ENCODE results near the gene REXO1. TPM values are rescaled to one million over a fixed set of nuclear protein-coding genes. Genes with fewer than 3 reads are reported as not detected.

REXO1 gene
- total and polyA plus RNA-seq, 7 donors: 13.5 to 35.2 (median 20.3) TPM

- 89 to 93% (median 93%) methylated on average over 32 to 36 of the region's 36 CpGs for WGBS, 3 donors
- no peaks in the 10 kb centered on the region for H3K9me3 ChIP-seq
- peaks cover 5% of the 10 kb centered on the region for H3K4me1 ChIP-seq
- ATAC-seq (no peak), DNase-seq (no peak)
- H3K27ac ChIP-seq: no peak overlapping the region
- H3K27me3 ChIP-seq (ENCODE audit: insufficient read depth in 3 of 3, low read length in 2 of 3): no peaks in the 10 kb centered on the region
- H3K36me3 ChIP-seq (ENCODE audit: insufficient read depth in 1 of 2, low read depth in 1 of 2): peaks cover 5 to 92% of the 10 kb centered on the region in 2 donors
- TF ChIP-seq CTCF (IDR thresholded peaks at IDR 0.05): no peak
- intact Hi-C loops (cut with DNase I): loop anchor here in 1 of 2 donors (10.0 kb wide), 1 partner anchor 279 kb away; no protein-coding TSS in a partner anchor
- no peak overlapping the region for H3K4me3 ChIP-seq
These were observed 24.6 kb downstream of the REXO1 start for GRCh38 chr19:1823539-1824251.

- 88 to 91% (median 89%) methylated on average over 8 of the region's 8 CpGs for WGBS, 3 donors
- Histone ChIP-seq H3K4me1 (peaks cover 5% of the 10 kb centered on the region), H3K36me3 (ENCODE audit: insufficient read depth in 1 of 2, low read depth in 1 of 2) (peaks cover 8 to 92% of the 10 kb centered on the region in 2 donors), H3K4me3 (no peak overlapping the region), H3K27me3 (ENCODE audit: insufficient read depth in 3 of 3, low read length in 2 of 3) (no peaks in the 10 kb centered on the region), H3K27ac (no peak overlapping the region), H3K9me3 (no peaks in the 10 kb centered on the region)
- ATAC-seq (no peak), DNase-seq (no peak)
- intact Hi-C loops (cut with DNase I): loop anchor here in 1 of 2 donors (10.0 kb wide), 1 partner anchor 278 kb away; no protein-coding TSS in a partner anchor
- no peak for TF ChIP-seq CTCF (IDR thresholded peaks at IDR 0.05)
These were observed 25.3 kb downstream of the REXO1 start for GRCh38 chr19:1823020-1823419.

GRCh38 chr19:1822210-1822609 lies 26.1 kb downstream of the REXO1 start:
- ATAC-seq: no peak
- peaks cover 5% of the 10 kb centered on the region for H3K4me1 ChIP-seq
- no peaks in the 10 kb centered on the region for H3K27me3 ChIP-seq (ENCODE audit: insufficient read depth in 3 of 3, low read length in 2 of 3)
- H3K4me3 ChIP-seq: no peak overlapping the region
- H3K27ac ChIP-seq: no peak overlapping the region
- WGBS, 3 donors: 87 to 95% (median 88%) methylated on average over 17 to 19 of the region's 19 CpGs
- no peak for TF ChIP-seq CTCF (IDR thresholded peaks at IDR 0.05)
- peaks cover 9 to 92% of the 10 kb centered on the region in 2 donors for H3K36me3 ChIP-seq (ENCODE audit: insufficient read depth in 1 of 2, low read depth in 1 of 2)
- no peaks in the 10 kb centered on the region for H3K9me3 ChIP-seq
- intact Hi-C loops (cut with DNase I): loop anchor here in 1 of 2 donors (10.0 kb wide), 1 partner anchor 277 kb away; no protein-coding TSS in a partner anchor
- no peak for DNase-seq

- no peaks in the 10 kb centered on the region for H3K27me3 ChIP-seq (ENCODE audit: insufficient read depth in 3 of 3, low read length in 2 of 3)
- no peaks in the 10 kb centered on the region for H3K4me1 ChIP-seq
- peaks cover 11 to 99% of the 10 kb centered on the region in 2 donors for H3K36me3 ChIP-seq (ENCODE audit: insufficient read depth in 1 of 2, low read depth in 1 of 2)
- no peak for DNase-seq
- intact Hi-C loops (cut with DNase I): loop anchor here in 1 of 2 donors (10.0 kb wide), 1 partner anchor 275 kb away; no protein-coding TSS in a partner anchor
- no peaks in the 10 kb centered on the region for H3K9me3 ChIP-seq
- H3K4me3 ChIP-seq: no peak overlapping the region
- TF ChIP-seq CTCF (IDR thresholded peaks at IDR 0.05): no peak
- ATAC-seq: no peak
- no peak overlapping the region for H3K27ac ChIP-seq
- 79 to 82% (median 80%) methylated on average over 42 to 43 of the region's 43 CpGs for WGBS, 3 donors
These were observed 28.7 kb downstream of the REXO1 start for GRCh38 chr19:1819341-1820255.

Data from psoas muscle (tissue), 8 donors.